HG03139 (cell line): ENCODE results near the gene MBNL2.

ENCODE experiments used
- ATAC-seq: cut with Tn5 transposase; IDR thresholded peaks from one replicate; pipeline ENCODE4 v1.9.1; 2021; ENCODE audit not compliant: unreplicated experiment

Gene MBNL2

GRCh38 chr13:97267418-97268059, 45.4 kb downstream of the MBNL2 start:
- ATAC-seq, result no peak

GRCh38 chr13:97268772-97269171, 46.6 kb downstream of the MBNL2 start:
- no peak for ATAC-seq

GRCh38 chr13:97269603-97270002, 47.5 kb downstream of the MBNL2 start:
- no peak for ATAC-seq

GRCh38 chr13:97272526-97272925, 50.4 kb downstream of the MBNL2 start:
- no peak for ATAC-seq

- no peak for ATAC-seq
Observed at GRCh38 chr13:97273341-97273831, 51.3 kb downstream of the MBNL2 start.

- no peak for ATAC-seq
Observed at GRCh38 chr13:97274829-97275649, 52.9 kb downstream of the MBNL2 start.

GRCh38 chr13:97275776-97276501, 53.8 kb downstream of the MBNL2 start:
- ATAC-seq, result no peak

GRCh38 chr13:97276862-97277269, 54.7 kb downstream of the MBNL2 start:
- ATAC-seq, result no peak

- ATAC-seq, result no peak
Observed at GRCh38 chr13:97278435-97279411, 56.6 kb downstream of the MBNL2 start.

GRCh38 chr13:97279913-97280312, 57.8 kb downstream of the MBNL2 start:
- no peak for ATAC-seq

GRCh38 chr13:97280478-97280877, 58.3 kb downstream of the MBNL2 start:
- no peak for ATAC-seq

GRCh38 chr13:97281028-97281427, 58.9 kb downstream of the MBNL2 start:
- no peak for ATAC-seq

GRCh38 chr13:97282705-97283104, 60.6 kb downstream of the MBNL2 start:
- ATAC-seq, result no peak

- ATAC-seq, result no peak
Observed at GRCh38 chr13:97283888-97284287, 61.8 kb downstream of the MBNL2 start.

GRCh38 chr13:97284558-97284957, 62.4 kb downstream of the MBNL2 start:
- ATAC-seq, result no peak

- no peak for ATAC-seq
Observed at GRCh38 chr13:97285221-97285955, 63.3 kb downstream of the MBNL2 start.

GRCh38 chr13:97286317-97287046, 64.3 kb downstream of the MBNL2 start:
- no peak for ATAC-seq

GRCh38 chr13:97287047-97287383, 64.9 kb downstream of the MBNL2 start:
- no peak for ATAC-seq

- no peak for ATAC-seq
Observed at GRCh38 chr13:97288486-97288900, 66.4 kb downstream of the MBNL2 start.
